Measurements from ENCODE around the gene WWOX.

Gene WWOX

DNA sequence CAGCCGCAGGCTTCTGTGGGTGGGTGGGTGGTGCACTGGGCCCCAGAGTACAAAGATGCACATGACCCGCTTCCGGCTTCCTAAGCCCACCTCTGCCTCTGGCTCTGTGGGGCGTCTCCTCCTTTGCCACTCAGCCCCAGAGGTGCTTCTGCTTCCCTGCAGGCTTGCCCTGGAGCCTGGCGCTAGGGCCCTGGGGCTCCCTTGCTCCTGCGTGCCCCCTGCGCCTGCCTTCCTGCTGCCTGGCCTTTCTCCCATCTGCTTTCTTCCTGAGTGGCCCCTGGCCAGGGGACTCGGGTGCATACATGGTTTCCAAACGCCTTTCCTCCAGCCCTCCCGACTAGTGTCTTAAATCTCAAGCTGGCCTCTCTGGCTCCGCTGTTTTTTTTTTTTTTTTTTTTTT lies 3.4 kb downstream of the WWOX start:
- DNase-seq (ENCODE audit: extremely low read depth in 1 of 2, low read depth in 1 of 2) = no peak

DNA sequence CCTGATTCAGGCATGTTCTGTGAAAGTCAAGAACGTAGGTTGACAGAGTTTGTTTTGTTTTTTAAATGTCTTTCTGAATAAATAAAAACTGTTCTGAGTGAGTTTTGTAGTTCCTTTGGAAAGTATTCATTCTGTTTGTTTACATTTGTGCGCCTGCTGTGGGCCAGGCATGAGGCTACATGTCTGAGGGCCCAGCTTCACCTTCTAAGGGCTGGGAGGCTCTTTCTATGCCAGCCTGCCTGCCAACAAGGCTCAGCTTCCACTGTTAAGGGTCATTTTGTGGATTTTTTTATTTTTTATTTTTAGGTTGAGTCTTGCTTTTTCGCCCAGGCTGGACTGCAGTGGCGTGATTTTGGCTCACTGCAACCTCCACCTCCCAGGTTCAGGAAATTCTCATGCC lies 6.1 kb downstream of the WWOX start:
- no peak for DNase-seq (ENCODE audit: extremely low read depth in 1 of 2, low read depth in 1 of 2)

DNA sequence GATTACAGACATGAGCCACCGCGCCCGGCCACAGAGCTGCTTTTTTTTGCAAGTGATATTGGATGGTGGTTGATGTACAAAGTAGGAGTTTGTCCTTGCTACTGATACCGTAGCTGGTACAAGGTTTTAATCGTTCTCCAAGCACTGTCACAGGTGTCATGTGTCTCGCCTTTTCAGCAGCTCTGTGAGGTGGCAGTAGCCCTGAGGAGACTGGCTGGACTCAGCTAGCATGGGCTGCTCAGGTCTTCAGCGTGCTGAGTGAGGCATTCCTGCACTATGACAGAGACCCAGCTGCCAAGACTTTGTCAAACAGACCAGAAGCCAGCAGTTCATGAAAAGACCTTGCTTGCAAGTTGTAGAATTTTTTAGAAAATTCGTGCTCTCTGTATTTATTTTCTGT lies 7.2 kb downstream of the WWOX start:
- no peak for DNase-seq (ENCODE audit: extremely low read depth in 1 of 2, low read depth in 1 of 2)

DNA sequence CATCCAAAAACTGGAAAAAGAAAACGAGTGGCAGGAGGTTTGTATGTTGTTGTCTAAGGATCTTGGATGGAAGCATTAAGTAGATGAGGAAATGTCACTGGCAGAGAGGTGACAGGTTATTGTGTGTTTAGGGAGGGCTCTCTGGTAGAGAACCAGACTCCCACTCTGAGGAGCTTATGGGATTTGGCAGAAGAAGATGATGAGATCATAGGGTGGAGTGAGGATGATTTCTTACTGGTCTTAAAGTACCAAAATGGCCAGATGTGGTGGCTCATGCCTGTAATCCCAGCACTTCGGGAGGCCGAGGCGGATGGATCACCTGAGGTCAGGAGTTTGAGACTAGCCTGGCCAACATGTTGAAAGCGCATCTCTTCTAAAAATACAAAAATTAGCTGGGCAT lies 9.0 kb downstream of the WWOX start:
- no peak for DNase-seq (ENCODE audit: extremely low read depth in 1 of 2, low read depth in 1 of 2)

DNA sequence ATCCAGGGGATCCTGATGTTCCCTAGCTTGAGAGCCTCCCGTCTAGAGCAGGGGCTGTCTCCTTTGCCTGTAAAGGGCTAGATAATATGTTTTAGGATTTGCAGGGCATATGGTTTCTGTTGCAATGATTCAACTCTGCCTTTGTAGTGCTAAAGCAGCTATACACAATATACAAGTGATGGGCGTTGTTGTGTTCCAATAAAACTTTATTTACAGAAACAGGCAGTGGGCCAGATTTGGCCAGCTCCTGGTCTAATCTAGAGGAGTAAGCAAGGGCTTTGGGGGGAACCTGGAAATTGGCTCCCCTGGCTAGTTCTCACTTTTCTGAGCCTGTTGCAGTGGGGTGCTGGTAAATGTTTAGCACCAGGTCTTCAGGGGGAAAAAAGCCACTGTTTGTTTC lies 13.8 kb downstream of the WWOX start:
- DNase-seq (ENCODE audit: extremely low read depth in 1 of 2, low read depth in 1 of 2) = no peak

DNA sequence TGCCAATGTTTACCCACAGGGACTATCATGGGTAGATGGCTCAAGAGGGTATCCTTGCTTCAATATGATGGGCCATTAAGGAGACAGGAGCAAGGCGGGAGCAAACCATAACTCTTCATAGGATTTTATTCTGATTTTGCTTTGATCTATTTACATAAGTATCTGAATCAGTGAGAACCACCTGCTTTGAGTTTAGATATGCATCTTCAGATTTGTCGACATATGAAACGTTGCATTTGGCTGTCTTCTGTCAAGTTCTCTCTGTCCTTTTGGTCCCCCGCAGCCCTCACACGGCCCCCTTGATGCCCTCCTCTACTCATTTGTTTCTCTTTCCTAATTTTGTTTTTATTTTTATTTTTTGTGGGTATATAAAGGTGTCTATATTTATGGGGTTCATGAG lies 16.2 kb downstream of the WWOX start:
- DNase-seq (ENCODE audit: extremely low read depth in 1 of 2, low read depth in 1 of 2) = no peak

DNA sequence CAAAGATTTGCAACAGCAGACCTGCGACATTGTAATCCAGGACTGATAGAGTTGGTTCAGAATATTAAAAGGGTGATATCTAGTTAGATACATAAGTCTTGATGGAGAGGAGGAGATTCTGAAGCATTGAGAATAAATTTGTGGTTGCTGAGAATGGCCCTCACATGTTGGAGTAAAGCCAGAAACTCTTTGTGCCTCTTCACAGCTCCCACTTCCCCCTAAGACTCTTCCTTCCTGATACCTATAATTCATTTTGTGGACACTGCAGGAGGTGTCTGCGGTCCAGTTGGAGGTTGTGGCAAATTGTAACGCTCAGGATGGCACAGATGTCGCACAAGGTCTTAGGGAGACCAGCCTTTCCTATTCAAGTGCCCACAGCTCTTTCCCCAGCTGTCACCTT lies 17.5 kb downstream of the WWOX start:
- DNase-seq (ENCODE audit: extremely low read depth in 1 of 2, low read depth in 1 of 2) = no peak

DNA sequence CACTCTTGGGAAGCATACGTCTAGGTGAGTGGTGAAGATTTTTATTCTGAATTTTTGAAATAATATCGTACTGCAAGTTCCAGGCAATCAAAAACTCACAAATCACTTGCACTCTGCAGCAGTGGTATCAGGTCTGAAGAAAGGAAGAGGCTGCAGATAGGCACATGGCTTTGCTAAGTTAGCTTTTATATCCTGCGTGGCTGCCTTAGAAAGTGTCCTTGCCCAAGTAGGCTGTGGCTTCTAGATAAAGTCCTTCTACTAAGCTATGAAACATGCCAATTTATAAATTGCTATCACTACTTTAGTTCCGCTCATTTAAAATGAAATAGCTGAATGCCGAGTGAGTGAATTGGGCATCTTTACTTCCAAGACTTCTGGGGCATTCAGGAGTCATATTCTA lies 17.9 kb downstream of the WWOX start:
- no peak for DNase-seq (ENCODE audit: extremely low read depth in 1 of 2, low read depth in 1 of 2)

DNA sequence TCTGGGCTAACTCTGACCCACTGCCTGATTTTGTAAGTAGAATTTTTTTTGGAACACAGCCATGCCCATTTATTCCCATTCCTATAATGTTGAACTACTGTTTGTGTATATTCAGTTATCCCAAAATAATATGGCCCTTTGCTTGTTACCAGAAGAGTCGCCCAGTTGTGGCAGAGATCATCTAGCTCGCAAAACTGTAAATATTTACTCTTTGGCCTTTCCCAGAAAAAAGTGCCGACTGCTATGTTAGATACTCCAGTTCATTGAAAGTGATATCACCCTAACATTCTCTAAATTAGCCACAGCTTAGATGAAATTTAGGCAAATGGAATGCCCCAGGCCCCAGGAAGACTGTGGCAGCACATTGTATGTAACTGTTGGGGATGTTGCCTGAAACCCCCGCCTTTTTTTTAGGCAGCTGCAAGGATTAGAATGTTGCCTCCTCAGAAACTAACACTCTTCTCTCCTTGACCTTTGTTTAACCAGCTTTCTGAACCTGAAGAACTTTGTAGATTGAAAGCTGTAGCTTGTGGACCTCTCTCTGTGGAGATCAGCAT lies 19.1 kb downstream of the WWOX start:
- no peak for DNase-seq (ENCODE audit: extremely low read depth in 1 of 2, low read depth in 1 of 2)

DNA sequence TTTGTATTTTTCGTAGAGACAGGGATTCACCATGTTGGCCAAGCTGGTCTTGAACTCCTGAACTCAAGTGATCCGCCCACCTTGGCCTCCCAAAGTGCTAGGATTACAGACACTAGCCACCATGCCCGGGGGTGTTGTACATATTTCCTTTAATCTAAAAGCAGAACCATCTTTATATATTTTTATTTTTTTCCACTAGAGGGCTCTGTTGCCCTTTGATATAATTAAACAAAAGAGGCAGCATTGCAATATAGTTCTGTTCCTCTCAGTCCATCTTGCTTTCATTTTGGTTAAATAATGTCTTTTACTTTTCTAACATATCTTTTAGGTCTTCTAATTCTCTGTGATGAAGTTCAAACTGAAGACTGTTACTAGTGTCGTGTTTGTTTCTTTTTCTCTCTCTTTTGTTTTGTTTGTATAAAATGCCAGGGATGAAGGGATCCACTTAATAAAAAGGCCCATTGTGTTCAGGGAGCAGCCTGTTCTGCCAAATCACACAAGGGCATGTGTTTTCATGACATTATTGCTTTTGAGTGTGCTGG lies 23.4 kb downstream of the WWOX start:
- DNase-seq (ENCODE audit: extremely low read depth in 1 of 2, low read depth in 1 of 2) = no peak

DNA sequence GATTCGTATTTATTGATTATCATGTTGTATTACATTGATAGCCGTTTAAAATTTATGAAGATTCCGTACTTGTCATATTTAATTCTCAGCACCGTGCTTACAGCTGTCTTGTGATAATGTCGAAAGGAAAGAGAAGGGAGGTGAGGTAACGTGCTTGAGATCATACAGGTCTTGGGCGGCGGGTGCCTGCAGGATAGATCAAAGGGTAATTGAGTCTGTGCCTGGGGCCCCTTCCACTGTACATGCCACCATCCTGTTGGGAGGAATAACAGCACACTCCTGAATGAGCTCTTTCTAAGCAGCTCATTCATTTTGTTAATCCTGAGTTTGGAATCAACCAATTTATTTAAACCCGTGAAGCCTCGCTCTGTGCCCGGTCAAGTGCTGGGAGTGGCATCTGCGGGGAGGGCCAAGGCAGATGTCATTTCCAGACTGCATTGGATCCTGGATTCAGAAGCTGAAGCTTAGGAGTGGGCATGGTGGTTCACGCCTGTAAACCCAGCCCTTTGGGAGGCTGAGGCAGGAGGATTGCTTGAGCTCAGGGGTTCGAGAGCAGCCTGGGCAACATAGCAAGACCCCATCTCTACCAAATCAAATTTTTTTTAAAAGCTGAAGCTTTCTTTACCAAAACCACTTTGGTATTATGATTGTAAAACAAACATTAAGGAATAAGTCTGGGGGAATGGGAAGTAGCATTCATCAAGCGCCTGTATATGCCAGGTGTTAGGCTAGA lies 25.8 kb downstream of the WWOX start:
- DNase-seq (ENCODE audit: extremely low read depth in 1 of 2, low read depth in 1 of 2) = no peak

DNA sequence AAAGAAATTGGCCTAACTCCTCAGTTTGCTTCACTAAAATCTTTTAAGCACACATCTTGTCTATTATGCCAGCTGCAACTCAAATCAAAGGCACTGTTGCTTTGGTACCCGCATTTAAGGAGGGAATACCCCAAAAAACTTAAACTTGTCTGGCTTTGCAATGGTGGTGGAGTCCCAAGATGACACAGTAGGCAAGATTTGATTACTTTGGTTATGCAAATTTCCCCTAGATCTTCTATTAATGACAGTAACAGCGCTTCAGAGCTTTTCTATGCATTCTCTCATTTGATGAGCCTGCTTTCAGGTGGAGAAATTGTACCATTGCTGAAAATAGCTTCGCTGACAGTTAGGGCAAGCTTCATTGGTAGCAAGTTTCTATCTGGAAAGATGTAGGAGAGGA lies 27.2 kb downstream of the WWOX start:
- no peak for DNase-seq (ENCODE audit: extremely low read depth in 1 of 2, low read depth in 1 of 2)

DNA sequence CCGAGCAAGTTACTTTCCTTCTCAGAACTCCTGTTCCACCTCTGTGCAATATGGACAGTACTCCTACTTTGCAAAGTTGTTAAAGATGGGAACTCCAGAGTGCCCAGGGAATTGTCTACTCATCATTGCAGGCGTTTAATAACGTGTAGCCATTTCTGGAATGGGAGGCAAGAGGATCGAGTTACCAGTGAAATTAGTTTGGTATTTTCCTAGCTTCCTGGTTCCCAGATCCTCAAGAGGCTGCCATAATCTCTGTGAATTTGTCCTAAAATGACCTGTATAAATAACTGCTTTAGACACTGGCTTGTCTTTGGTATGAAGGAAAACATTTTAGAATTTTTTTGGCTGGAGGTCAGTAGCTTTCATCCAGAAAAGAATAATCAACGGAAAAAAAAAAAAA lies 27.7 kb downstream of the WWOX start:
- no peak for DNase-seq (ENCODE audit: extremely low read depth in 1 of 2, low read depth in 1 of 2)

DNA sequence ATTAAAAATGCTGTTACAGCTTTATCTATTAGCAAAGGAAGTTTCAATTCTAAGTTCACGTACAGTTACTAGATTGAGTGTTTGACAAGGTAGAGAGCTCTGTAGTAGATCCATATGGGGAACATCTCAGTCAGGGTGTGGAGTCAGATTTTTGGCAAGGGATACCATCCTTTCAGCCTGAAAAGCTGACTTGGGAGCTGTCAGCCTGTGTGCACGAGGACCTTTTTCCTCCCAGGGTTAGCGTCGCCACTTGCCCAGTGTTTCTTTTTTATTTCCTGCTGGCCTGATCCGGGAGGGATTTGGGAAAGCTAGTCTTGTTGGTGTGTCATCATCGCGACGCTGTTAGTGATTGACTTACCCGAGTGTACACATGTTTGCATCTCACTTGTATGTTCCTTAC lies 29.5 kb downstream of the WWOX start:
- DNase-seq (ENCODE audit: extremely low read depth in 1 of 2, low read depth in 1 of 2) = no peak

DNA sequence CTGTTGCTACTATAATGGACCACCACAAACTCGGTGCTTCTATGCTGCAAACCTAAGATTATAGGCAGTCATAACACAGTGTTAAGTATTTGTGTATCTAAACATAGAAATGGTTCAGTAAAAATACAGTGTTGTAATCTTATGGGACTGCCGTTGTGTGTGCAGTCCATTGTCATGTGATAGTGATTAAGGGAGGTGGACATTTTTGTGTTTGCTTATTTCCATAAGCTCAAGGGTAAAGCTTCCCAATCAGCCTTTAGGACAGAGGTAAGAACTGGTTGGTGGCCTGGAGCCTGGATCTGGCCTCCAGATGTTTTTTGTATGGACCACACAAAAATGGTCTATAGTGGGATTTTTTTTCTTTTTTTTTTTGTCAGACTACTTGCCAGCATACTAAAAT lies 29.9 kb downstream of the WWOX start:
- no peak for DNase-seq (ENCODE audit: extremely low read depth in 1 of 2, low read depth in 1 of 2)

DNA sequence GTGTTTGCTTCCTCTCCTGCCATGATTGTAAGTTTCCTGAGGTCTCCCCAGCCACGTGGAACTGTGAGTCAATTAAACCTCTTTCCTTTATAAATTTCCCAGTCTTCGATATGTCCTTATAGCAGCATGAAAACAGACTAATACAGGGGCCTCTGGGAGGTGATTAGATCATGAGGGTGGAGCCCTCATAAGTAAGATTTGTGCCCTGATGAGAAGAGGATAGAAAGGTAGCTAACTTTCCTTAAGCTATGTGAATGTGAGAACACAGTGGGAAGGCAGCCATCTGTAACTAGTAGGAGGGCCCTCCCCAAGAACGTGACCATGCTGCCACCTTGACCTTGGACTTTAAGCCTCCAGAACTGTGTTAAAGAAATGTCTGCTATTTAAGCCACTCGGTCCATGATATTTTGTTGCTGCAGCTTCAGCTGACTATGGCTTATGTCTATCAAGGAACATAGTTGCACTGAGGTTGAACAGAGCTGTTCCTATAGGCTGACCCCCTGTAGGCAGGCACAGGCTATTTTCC lies 30.7 kb downstream of the WWOX start:
- no peak for DNase-seq (ENCODE audit: extremely low read depth in 1 of 2, low read depth in 1 of 2)

DNA sequence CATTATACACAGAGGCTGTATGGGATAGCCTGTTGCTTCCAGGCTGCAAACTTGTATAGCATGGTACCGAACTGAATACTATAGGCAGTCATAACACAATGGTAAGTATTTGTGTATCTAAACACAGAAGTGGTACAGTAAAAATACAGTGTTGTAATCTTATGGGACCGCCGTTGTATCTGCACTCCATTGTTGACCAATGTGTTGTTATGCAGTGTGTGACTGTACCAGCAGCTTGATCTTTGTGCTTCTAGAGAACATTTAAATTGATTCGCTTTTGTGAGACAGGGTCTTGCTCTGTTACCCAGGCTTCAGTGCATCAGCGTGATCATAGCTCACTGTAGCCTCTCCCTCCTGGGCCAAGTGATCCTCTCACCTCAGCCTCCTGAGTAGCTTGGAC lies 31.5 kb downstream of the WWOX start:
- DNase-seq (ENCODE audit: extremely low read depth in 1 of 2, low read depth in 1 of 2) = no peak

DNA sequence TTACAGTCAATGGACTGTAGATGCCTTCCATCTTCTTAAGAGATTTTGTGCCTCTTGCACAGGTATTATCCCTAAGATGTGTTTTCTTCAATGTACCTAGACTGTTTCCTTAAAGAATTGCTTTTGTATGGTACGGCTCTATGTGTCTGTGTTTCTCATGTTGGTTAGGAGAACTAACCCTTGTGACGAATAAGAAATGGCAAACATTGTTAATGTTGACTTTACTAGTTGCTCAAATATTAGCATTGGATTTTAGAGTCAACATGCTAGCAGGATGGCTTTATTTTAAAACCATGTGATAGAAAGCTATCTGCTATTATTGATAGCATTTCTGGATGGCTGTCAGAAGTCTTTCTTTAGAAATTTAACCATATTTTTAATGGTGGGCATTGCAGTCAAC lies 34.5 kb downstream of the WWOX start:
- DNase-seq (ENCODE audit: extremely low read depth in 1 of 2, low read depth in 1 of 2) = no peak

DNA sequence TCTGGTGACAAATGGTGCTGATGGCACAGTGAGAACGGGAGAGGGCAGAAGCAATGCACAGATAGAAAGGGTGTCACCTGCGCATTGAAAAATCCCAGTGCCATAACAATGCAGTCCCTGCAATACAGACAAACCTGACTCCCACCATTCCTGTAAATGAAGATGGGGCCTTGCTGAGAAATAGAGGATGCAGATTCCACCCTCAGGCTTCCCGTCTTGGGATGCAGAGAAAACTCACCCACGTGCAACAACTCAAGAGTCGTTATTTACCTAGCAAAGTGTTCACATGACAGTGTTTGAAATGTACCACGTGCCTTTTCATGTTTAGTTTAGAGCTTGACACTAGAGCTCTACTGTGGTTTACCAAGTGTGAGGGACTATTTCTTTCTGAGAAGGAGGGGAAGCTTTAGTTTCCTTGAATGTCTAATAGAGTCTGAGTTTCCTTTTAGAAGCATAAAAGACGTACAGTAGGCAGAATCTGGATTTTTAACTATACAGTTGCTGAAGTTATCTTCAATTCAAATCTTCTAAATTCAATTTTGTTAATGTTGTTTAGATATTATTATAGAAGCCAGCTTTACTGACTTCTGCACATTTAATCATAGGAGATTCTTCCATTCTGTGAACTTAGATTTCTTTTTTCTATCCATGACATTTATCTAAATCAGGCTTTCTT lies 35.6 kb downstream of the WWOX start:
- DNase-seq (ENCODE audit: extremely low read depth in 1 of 2, low read depth in 1 of 2) = no peak

DNA sequence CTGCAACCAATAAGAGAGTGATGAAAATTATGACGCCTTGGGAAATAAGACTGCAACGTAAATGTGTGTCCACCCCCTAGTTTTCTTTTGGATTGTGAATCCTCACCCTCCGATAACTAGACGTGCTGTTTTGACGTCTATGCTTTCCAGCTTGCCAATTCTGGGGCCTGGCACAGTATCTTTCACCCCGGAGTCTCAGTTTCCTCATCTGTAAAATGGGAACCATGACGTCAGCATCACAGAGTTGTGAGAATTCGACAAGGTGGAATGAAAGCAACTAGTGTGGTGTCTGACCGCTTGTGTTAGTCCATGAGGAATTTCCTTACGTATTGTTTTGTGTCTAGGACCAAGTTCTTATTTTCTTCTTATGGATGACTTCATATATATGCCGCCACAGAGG lies 37.7 kb downstream of the WWOX start:
- no peak for DNase-seq (ENCODE audit: extremely low read depth in 1 of 2, low read depth in 1 of 2)

DNA sequence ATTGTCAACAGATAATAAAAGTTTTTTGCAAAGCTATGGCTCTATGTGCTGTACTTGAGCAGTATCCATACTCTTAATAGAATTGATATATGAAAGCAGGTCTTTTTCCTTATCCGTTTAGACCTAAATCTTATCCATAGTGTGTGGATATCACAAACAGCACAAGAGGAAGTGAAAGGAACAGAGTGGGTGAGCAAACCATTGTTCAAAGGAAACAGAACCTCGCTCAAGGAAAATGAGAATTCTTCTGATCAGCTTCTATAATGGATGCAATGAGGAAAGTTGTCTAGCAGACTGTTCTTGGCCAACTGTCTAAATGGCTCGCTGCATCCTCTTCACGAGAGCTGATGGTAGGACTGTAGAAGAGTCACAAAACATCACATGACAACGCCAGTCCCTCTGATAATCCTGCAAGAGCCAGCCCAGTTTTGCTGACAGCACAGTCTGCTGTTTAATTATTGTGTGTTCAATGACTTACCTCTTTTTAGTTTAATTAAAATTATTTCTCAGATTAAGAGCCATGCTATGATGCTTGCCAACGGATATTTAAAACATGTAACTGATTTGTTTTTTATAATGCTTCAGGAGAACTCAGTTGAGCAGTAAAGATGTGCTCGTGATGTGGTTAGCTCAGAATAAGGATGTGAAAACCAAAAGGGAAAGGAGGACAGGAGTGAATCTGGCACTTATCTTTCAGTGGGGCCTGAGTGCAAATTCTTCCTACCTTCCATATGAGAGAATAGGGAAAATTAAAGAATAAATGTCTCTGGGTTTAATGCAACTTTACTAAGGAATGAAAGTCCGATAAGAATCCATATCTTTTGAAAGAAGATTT lies 38.5 kb downstream of the WWOX start:
- no peak for DNase-seq (ENCODE audit: extremely low read depth in 1 of 2, low read depth in 1 of 2)

Data from stimulated activated CD8-positive, alpha-beta memory T cell treated with anti-CD3 and anti-CD28 coated beads, Interleukin-7, amount 100 ng/mL, for 48 hours (primary cell).